ENCODE data around the gene UBE2B.

DNA sequence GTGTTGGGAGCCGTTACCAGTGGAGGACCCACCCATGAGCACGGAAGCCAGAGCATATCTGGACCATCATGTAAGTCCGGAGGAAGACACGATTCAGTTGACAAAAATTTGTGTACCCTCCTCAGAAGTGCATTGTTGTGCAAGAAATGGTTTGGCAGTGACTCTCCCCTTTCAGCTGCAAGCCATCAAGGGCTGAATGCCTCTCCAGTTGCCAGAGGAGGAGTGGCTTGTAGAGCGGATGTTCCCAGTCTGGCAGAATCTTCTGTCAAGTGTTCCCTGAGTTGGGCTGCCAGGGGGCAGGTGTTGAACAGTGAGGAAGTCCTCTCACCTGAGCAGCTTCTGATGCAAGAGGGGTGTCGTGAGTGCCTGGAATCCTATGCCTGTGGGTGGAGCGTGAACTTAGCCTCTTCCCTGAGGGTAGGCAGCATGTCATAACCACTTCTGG is 67.9 kb downstream of the UBE2B start:
- TF ChIP-seq POLR2AphosphoS5 (IDR thresholded peaks at IDR 0.05) (peak; percentile 54 to 93 (median 88)), POLR2A (IDR thresholded peaks at IDR 0.05) (no peak), EP300 (IDR thresholded peaks at IDR 0.05) (no peak)
- TF ChIP-seq, protein P1, sequence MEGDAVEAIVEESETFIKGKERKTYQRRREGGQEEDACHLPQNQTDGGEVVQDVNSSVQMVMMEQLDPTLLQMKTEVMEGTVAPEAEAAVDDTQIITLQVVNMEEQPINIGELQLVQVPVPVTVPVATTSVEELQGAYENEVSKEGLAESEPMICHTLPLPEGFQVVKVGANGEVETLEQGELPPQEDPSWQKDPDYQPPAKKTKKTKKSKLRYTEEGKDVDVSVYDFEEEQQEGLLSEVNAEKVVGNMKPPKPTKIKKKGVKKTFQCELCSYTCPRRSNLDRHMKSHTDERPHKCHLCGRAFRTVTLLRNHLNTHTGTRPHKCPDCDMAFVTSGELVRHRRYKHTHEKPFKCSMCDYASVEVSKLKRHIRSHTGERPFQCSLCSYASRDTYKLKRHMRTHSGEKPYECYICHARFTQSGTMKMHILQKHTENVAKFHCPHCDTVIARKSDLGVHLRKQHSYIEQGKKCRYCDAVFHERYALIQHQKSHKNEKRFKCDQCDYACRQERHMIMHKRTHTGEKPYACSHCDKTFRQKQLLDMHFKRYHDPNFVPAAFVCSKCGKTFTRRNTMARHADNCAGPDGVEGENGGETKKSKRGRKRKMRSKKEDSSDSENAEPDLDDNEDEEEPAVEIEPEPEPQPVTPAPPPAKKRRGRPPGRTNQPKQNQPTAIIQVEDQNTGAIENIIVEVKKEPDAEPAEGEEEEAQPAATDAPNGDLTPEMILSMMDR (IDR thresholded peaks at IDR 0.05) = no peak

Measured in stomach (tissue), 4 donors.